MG63 (cell line): ENCODE results near the gene RASL10A. TPM values are rescaled to one million over a fixed set of nuclear protein-coding genes. Genes with fewer than 3 reads are reported as not detected.

Source experiments
- DNase-seq: peaks from one replicate; pipeline ENCODE4 v3.0.0-alpha.2; 2020
- H3K27me3 ChIP-seq: fragments of 250-450 bp; sonication (Bioruptor Pico); 2 replicates; pipeline ENCODE4 v1.5.1; 2020; ENCODE audit warnings: mild to moderate bottlenecking, moderate library complexity
- H3K36me3 ChIP-seq: fragments of 250-450 bp; sonication (Bioruptor Pico); 2 replicates; pipeline ENCODE4 v1.5.1; 2020; ENCODE audit warnings: mild to moderate bottlenecking, moderate library complexity
- H3K4me3 ChIP-seq: fragments of 250-450 bp; sonication (Bioruptor Pico); 2 replicates; pipeline ENCODE4 v1.5.1; 2020; ENCODE audit warnings: mild to moderate bottlenecking, moderate library complexity
- H3K9me3 ChIP-seq: fragments of 250-450 bp; sonication (Bioruptor Pico); 2 replicates; pipeline ENCODE4 v1.5.1; 2020; ENCODE audit warnings: mild to moderate bottlenecking, moderate library complexity
- total RNA-seq: library from RNA; depleted of rRNA; stranded (reverse); fragments of >200 nt; shearing (Covaris generic); gene quantifications from 2 replicates; pipeline ENCODE4 v1.2.3, GENCODE V29; 2014; ENCODE audit warnings: low replicate concordance

Gene RASL10A
- total RNA-seq, 1 experiment from 2014 or later: not detected

- Histone ChIP-seq H3K36me3 (peaks cover 49% of the 10 kb centered on the region), H3K4me3 (no peak overlapping the region), H3K9me3 (no peaks in the 10 kb centered on the region), H3K27me3 (no peaks in the 10 kb centered on the region)
- no peak for DNase-seq
Observed at GRCh38 chr22:29342177-29342576, 26.7 kb upstream of the RASL10A start.

- Histone ChIP-seq H3K36me3 (peaks cover 45% of the 10 kb centered on the region), H3K27me3 (no peaks in the 10 kb centered on the region), H3K9me3 (no peaks in the 10 kb centered on the region), H3K4me3 (no peak overlapping the region)
- no peak for DNase-seq
Observed at GRCh38 chr22:29341849-29342127, 26.3 kb upstream of the RASL10A start.

GRCh38 chr22:29341056-29341848, 25.8 kb upstream of the RASL10A start:
- no peak for DNase-seq
- Histone ChIP-seq H3K4me3 (no peak overlapping the region), H3K36me3 (peaks cover 45% of the 10 kb centered on the region), H3K9me3 (no peaks in the 10 kb centered on the region), H3K27me3 (no peaks in the 10 kb centered on the region)

- no peaks in the 10 kb centered on the region for H3K9me3 ChIP-seq
- no peak for DNase-seq
- H3K27me3 ChIP-seq: no peaks in the 10 kb centered on the region
- no peak overlapping the region for H3K4me3 ChIP-seq
- peaks cover 46% of the 10 kb centered on the region for H3K36me3 ChIP-seq
Observed at GRCh38 chr22:29340566-29340965, 25.1 kb upstream of the RASL10A start.

- DNase-seq: peak; percentile 67
- Histone ChIP-seq H3K4me3 (no peak overlapping the region), H3K36me3 (peaks cover 43% of the 10 kb centered on the region), H3K27me3 (no peaks in the 10 kb centered on the region), H3K9me3 (no peaks in the 10 kb centered on the region)
Observed at GRCh38 chr22:29339381-29340235, 24.1 kb upstream of the RASL10A start.

- DNase-seq: no peak
- Histone ChIP-seq H3K36me3 (peaks cover 38% of the 10 kb centered on the region), H3K9me3 (no peaks in the 10 kb centered on the region), H3K4me3 (no peak overlapping the region), H3K27me3 (no peaks in the 10 kb centered on the region)
Observed at GRCh38 chr22:29338398-29338797, 22.9 kb upstream of the RASL10A start.

GRCh38 chr22:29337631-29338284, 22.3 kb upstream of the RASL10A start:
- DNase-seq: no peak
- no peaks in the 10 kb centered on the region for H3K27me3 ChIP-seq
- H3K36me3 ChIP-seq: peaks cover 35% of the 10 kb centered on the region
- H3K9me3 ChIP-seq: no peaks in the 10 kb centered on the region
- no peak overlapping the region for H3K4me3 ChIP-seq

- Histone ChIP-seq H3K36me3 (peaks cover 32% of the 10 kb centered on the region), H3K27me3 (no peaks in the 10 kb centered on the region), H3K4me3 (no peak overlapping the region), H3K9me3 (no peaks in the 10 kb centered on the region)
- DNase-seq: peak; percentile 38
Observed at GRCh38 chr22:29336751-29337490, 21.4 kb upstream of the RASL10A start.

- Histone ChIP-seq H3K9me3 (no peaks in the 10 kb centered on the region), H3K27me3 (no peaks in the 10 kb centered on the region), H3K36me3 (peaks cover 22% of the 10 kb centered on the region), H3K4me3 (no peak overlapping the region)
- no peak for DNase-seq
Observed at GRCh38 chr22:29335656-29336055, 20.2 kb upstream of the RASL10A start.

GRCh38 chr22:29334696-29335344, 19.3 kb upstream of the RASL10A start:
- H3K36me3 ChIP-seq: peaks cover 14% of the 10 kb centered on the region

GRCh38 chr22:29334148-29334547, 18.7 kb upstream of the RASL10A start:
- DNase-seq: no peak
- H3K27me3 ChIP-seq: no peaks in the 10 kb centered on the region
- H3K9me3 ChIP-seq: no peaks in the 10 kb centered on the region
- H3K36me3 ChIP-seq: peaks cover 8% of the 10 kb centered on the region
- H3K4me3 ChIP-seq: no peak overlapping the region

More at GRCh38 chr22:29334696-29335344, 19.3 kb upstream of the RASL10A start:
- H3K27me3 ChIP-seq: no peaks in the 10 kb centered on the region
- no peak overlapping the region for H3K4me3 ChIP-seq
- no peak for DNase-seq
- H3K9me3 ChIP-seq: no peaks in the 10 kb centered on the region

GRCh38 chr22:29332886-29333496, 17.5 kb upstream of the RASL10A start:
- Histone ChIP-seq H3K4me3 (no peak overlapping the region), H3K9me3 (no peaks in the 10 kb centered on the region), H3K27me3 (no peaks in the 10 kb centered on the region), H3K36me3 (peaks cover 10% of the 10 kb centered on the region)
- DNase-seq: no peak

GRCh38 chr22:29331658-29332300, 16.3 kb upstream of the RASL10A start:
- Histone ChIP-seq H3K4me3 (no peak overlapping the region), H3K27me3 (no peaks in the 10 kb centered on the region), H3K36me3 (peaks cover 15% of the 10 kb centered on the region), H3K9me3 (no peaks in the 10 kb centered on the region)
- DNase-seq: no peak

- Histone ChIP-seq H3K4me3 (no peak overlapping the region), H3K9me3 (no peaks in the 10 kb centered on the region), H3K36me3 (peaks cover 17% of the 10 kb centered on the region), H3K27me3 (no peaks in the 10 kb centered on the region)
- DNase-seq: no peak
Observed at GRCh38 chr22:29331213-29331612, 15.7 kb upstream of the RASL10A start.

- no peak overlapping the region for H3K4me3 ChIP-seq
- peaks cover 12% of the 10 kb centered on the region for H3K36me3 ChIP-seq
- H3K9me3 ChIP-seq: no peaks in the 10 kb centered on the region
- H3K27me3 ChIP-seq: no peaks in the 10 kb centered on the region
- no peak for DNase-seq
Observed at GRCh38 chr22:29330753-29331152, 15.3 kb upstream of the RASL10A start.
